ENCODE data around the gene LYPD1.
A peak's percentile ranks its signal among the peaks of the same experiment; 100 is the strongest.
"Not testable (repeated sequence)": the region's sequence is repeated elsewhere in the genome, so short reads cannot be mapped to it uniquely, and the experiment has no call there.

The LYPD1 gene

GRCh38 chr2:132669908-132670495 is at the start of gene LYPD1:
TSS of gene LYPD1 (minus strand) at chr2:132670205. CDS start at chr2:132669932, 273 bp downstream.
- no peak for DNase-seq

- DNase-seq: no peak
Observed at GRCh38 chr2:132719480-132719879, 49.5 kb upstream of the LYPD1 start.

GRCh38 chr2:132716954-132717353 is 46.9 kb upstream of the LYPD1 start:
- DNase-seq: no peak

GRCh38 chr2:132715386-132716351 is 45.7 kb upstream of the LYPD1 start:
- DNase-seq: peak; percentile 36

GRCh38 chr2:132703396-132703795 is 33.4 kb upstream of the LYPD1 start:
- no peak for DNase-seq

- no peak for DNase-seq
Observed at GRCh38 chr2:132701810-132702209, 31.8 kb upstream of the LYPD1 start.

- not testable (repeated sequence) for DNase-seq
Observed at GRCh38 chr2:132699802-132700201, 29.8 kb upstream of the LYPD1 start.

GRCh38 chr2:132698347-132698746 is 28.3 kb upstream of the LYPD1 start:
- not testable (repeated sequence) for DNase-seq

GRCh38 chr2:132697556-132698205 is 27.7 kb upstream of the LYPD1 start:
- DNase-seq: no peak

- no peak for DNase-seq
Observed at GRCh38 chr2:132692816-132693215, 22.8 kb upstream of the LYPD1 start.

- DNase-seq: no peak
Observed at GRCh38 chr2:132691556-132691955, 21.6 kb upstream of the LYPD1 start.

- no peak for DNase-seq
Observed at GRCh38 chr2:132690664-132691303, 20.8 kb upstream of the LYPD1 start.

GRCh38 chr2:132681766-132682165 is 11.8 kb upstream of the LYPD1 start:
- DNase-seq: no peak

- no peak for DNase-seq
Observed at GRCh38 chr2:132680544-132680943, 10.5 kb upstream of the LYPD1 start.

- DNase-seq: no peak
Observed at GRCh38 chr2:132678483-132678882, 8.5 kb upstream of the LYPD1 start.

- no peak for DNase-seq
Observed at GRCh38 chr2:132677661-132678060, 7.7 kb upstream of the LYPD1 start.

- DNase-seq: no peak
Observed at GRCh38 chr2:132676999-132677398, 7.0 kb upstream of the LYPD1 start.

- no peak for DNase-seq
Observed at GRCh38 chr2:132671151-132671835, 1.3 kb upstream of the LYPD1 start.

- no peak for DNase-seq
Observed at GRCh38 chr2:132670496-132671150, 618 bp upstream of the LYPD1 start.

GRCh38 chr2:132668987-132669907 is 758 bp downstream of the LYPD1 start:
- no peak for DNase-seq
